ENCODE results near the gene AUTS2.

AUTS2 gene

GRCh38 chr7:70217571-70217970, 619.3 kb downstream of the AUTS2 start:
- Histone ChIP-seq H3K4me1 (ENCODE audit: control insufficient read depth in 1 of 2, insufficient read depth in 2 of 2, low read length in 2 of 2) (no peaks in the 10 kb centered on the region), H3K27ac (ENCODE audit: low read depth, low read length) (no peak overlapping the region), H3K36me3 (ENCODE audit: control insufficient read depth in 1 of 2, insufficient read depth in 2 of 2, low read length in 2 of 2) (no peaks in the 10 kb centered on the region), H3K27me3 (ENCODE audit: control insufficient read depth in 1 of 2, insufficient read depth in 2 of 2, low read length in 2 of 2) (no peaks in the 10 kb centered on the region), H3K9me3 (ENCODE audit: control insufficient read depth in 1 of 2, low read length in 2 of 2) (no peaks in the 10 kb centered on the region), H3K4me3 (ENCODE audit: low read depth in 1 of 2, low read length in 2 of 2) (no peak overlapping the region), H3K9ac (ENCODE audit: low read depth in 1 of 2, low read length in 2 of 2) (no peak overlapping the region)

DNA sequence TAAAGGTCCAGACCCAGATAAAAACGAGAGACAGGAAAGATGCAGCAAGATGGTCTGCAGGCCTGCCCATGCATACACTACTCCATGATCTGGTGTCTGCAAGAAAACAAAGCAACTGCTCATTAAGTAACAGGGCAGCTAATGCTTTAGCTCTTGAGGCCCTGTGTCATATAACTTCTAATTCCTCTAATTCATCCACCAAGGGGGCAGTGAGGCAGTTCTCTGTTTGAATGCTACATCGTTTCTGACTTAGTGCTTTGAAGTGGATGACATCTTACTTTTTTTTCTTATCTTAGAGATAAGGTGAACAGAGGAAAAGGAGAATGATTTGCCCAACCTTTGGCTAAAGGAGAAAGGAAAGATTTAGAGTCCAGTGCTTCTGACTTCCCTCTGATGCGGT, 619.7 kb downstream of the AUTS2 start:
- Histone ChIP-seq H3K4me3 (ENCODE audit: low read depth in 1 of 2, low read length in 2 of 2) (no peak overlapping the region), H3K27me3 (ENCODE audit: control insufficient read depth in 1 of 2, insufficient read depth in 2 of 2, low read length in 2 of 2) (no peaks in the 10 kb centered on the region), H3K36me3 (ENCODE audit: control insufficient read depth in 1 of 2, insufficient read depth in 2 of 2, low read length in 2 of 2) (no peaks in the 10 kb centered on the region), H3K9me3 (ENCODE audit: control insufficient read depth in 1 of 2, low read length in 2 of 2) (no peaks in the 10 kb centered on the region), H3K9ac (ENCODE audit: low read depth in 1 of 2, low read length in 2 of 2) (no peak overlapping the region), H3K27ac (ENCODE audit: low read depth, low read length) (no peak overlapping the region), H3K4me1 (ENCODE audit: control insufficient read depth in 1 of 2, insufficient read depth in 2 of 2, low read length in 2 of 2) (no peaks in the 10 kb centered on the region)

- H3K9me3 ChIP-seq (ENCODE audit: control insufficient read depth in 1 of 2, low read length in 2 of 2) = no peaks in the 10 kb centered on the region
- H3K27me3 ChIP-seq (ENCODE audit: control insufficient read depth in 1 of 2, insufficient read depth in 2 of 2, low read length in 2 of 2) = no peaks in the 10 kb centered on the region
- H3K9ac ChIP-seq (ENCODE audit: low read depth in 1 of 2, low read length in 2 of 2) = no peak overlapping the region
- H3K27ac ChIP-seq (ENCODE audit: low read depth, low read length) = no peak overlapping the region
- H3K4me3 ChIP-seq (ENCODE audit: low read depth in 1 of 2, low read length in 2 of 2) = no peak overlapping the region
- no peaks in the 10 kb centered on the region for H3K4me1 ChIP-seq (ENCODE audit: control insufficient read depth in 1 of 2, insufficient read depth in 2 of 2, low read length in 2 of 2)
- H3K36me3 ChIP-seq (ENCODE audit: control insufficient read depth in 1 of 2, insufficient read depth in 2 of 2, low read length in 2 of 2) = no peaks in the 10 kb centered on the region
Observed at GRCh38 chr7:70219061-70219460, 620.8 kb downstream of the AUTS2 start.

GRCh38 chr7:70229242-70229641, 631.0 kb downstream of the AUTS2 start:
- H3K36me3 ChIP-seq (ENCODE audit: control insufficient read depth in 1 of 2, insufficient read depth in 2 of 2, low read length in 2 of 2) = no peaks in the 10 kb centered on the region
- no peak overlapping the region for H3K27ac ChIP-seq (ENCODE audit: low read depth, low read length)
- H3K27me3 ChIP-seq (ENCODE audit: control insufficient read depth in 1 of 2, insufficient read depth in 2 of 2, low read length in 2 of 2) = no peaks in the 10 kb centered on the region
- H3K4me3 ChIP-seq (ENCODE audit: low read depth in 1 of 2, low read length in 2 of 2) = no peak overlapping the region
- no peaks in the 10 kb centered on the region for H3K4me1 ChIP-seq (ENCODE audit: control insufficient read depth in 1 of 2, insufficient read depth in 2 of 2, low read length in 2 of 2)
- no peak overlapping the region for H3K9ac ChIP-seq (ENCODE audit: low read depth in 1 of 2, low read length in 2 of 2)
- peaks cover 9 to 10% of the 10 kb centered on the region in 2 donors for H3K9me3 ChIP-seq (ENCODE audit: control insufficient read depth in 1 of 2, low read length in 2 of 2)

DNA sequence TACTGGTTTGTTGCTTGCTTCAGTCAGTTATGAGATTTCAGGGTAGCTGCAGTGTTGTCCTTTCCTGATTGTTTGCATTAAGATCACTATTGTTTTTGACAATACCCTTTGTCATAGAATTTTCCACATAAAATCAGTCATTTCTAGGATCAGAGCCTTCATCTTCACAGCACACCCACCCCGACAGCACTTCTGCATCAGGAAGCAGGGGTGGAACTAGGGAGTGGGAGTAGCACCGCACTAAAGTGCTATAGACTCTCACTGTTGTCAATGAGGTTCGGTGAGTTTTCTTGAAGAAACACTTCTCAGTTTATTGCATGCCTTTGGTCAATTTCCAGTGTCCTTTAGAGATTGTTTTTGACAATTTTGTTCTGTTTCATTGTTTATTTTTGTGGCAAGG, 632.5 kb downstream of the AUTS2 start:
- Histone ChIP-seq H3K36me3 (ENCODE audit: control insufficient read depth in 1 of 2, insufficient read depth in 2 of 2, low read length in 2 of 2) (no peaks in the 10 kb centered on the region), H3K27me3 (ENCODE audit: control insufficient read depth in 1 of 2, insufficient read depth in 2 of 2, low read length in 2 of 2) (no peaks in the 10 kb centered on the region), H3K27ac (ENCODE audit: low read depth, low read length) (no peak overlapping the region), H3K9me3 (ENCODE audit: control insufficient read depth in 1 of 2, low read length in 2 of 2) (peaks cover 9 to 10% of the 10 kb centered on the region in 2 donors), H3K9ac (ENCODE audit: low read depth in 1 of 2, low read length in 2 of 2) (no peak overlapping the region), H3K4me1 (ENCODE audit: control insufficient read depth in 1 of 2, insufficient read depth in 2 of 2, low read length in 2 of 2) (no peaks in the 10 kb centered on the region), H3K4me3 (ENCODE audit: low read depth in 1 of 2, low read length in 2 of 2) (no peak overlapping the region)

- no peaks in the 10 kb centered on the region for H3K4me1 ChIP-seq (ENCODE audit: control insufficient read depth in 1 of 2, insufficient read depth in 2 of 2, low read length in 2 of 2)
- no peaks in the 10 kb centered on the region for H3K27me3 ChIP-seq (ENCODE audit: control insufficient read depth in 1 of 2, insufficient read depth in 2 of 2, low read length in 2 of 2)
- peaks cover 9 to 10% of the 10 kb centered on the region in 2 donors for H3K9me3 ChIP-seq (ENCODE audit: control insufficient read depth in 1 of 2, low read length in 2 of 2)
- no peak overlapping the region for H3K9ac ChIP-seq (ENCODE audit: low read depth in 1 of 2, low read length in 2 of 2)
- H3K27ac ChIP-seq (ENCODE audit: low read depth, low read length) = no peak overlapping the region
- H3K36me3 ChIP-seq (ENCODE audit: control insufficient read depth in 1 of 2, insufficient read depth in 2 of 2, low read length in 2 of 2) = no peaks in the 10 kb centered on the region
- no peak overlapping the region for H3K4me3 ChIP-seq (ENCODE audit: low read depth in 1 of 2, low read length in 2 of 2)
Observed at GRCh38 chr7:70233776-70234175, 635.5 kb downstream of the AUTS2 start.

- H3K36me3 ChIP-seq (ENCODE audit: control insufficient read depth in 1 of 2, insufficient read depth in 2 of 2, low read length in 2 of 2) = no peaks in the 10 kb centered on the region
- H3K27me3 ChIP-seq (ENCODE audit: control insufficient read depth in 1 of 2, insufficient read depth in 2 of 2, low read length in 2 of 2) = no peaks in the 10 kb centered on the region
- no peak overlapping the region for H3K9ac ChIP-seq (ENCODE audit: low read depth in 1 of 2, low read length in 2 of 2)
- no peaks in the 10 kb centered on the region for H3K4me1 ChIP-seq (ENCODE audit: control insufficient read depth in 1 of 2, insufficient read depth in 2 of 2, low read length in 2 of 2)
- H3K27ac ChIP-seq (ENCODE audit: low read depth, low read length) = no peak overlapping the region
- H3K9me3 ChIP-seq (ENCODE audit: control insufficient read depth in 1 of 2, low read length in 2 of 2) = no peaks in the 10 kb centered on the region
- no peak overlapping the region for H3K4me3 ChIP-seq (ENCODE audit: low read depth in 1 of 2, low read length in 2 of 2)
Observed at GRCh38 chr7:70237256-70237655, 639.0 kb downstream of the AUTS2 start.

GRCh38 chr7:70237831-70238575, 639.7 kb downstream of the AUTS2 start:
- Histone ChIP-seq H3K9ac (ENCODE audit: low read depth in 1 of 2, low read length in 2 of 2) (no peak overlapping the region), H3K36me3 (ENCODE audit: control insufficient read depth in 1 of 2, insufficient read depth in 2 of 2, low read length in 2 of 2) (no peaks in the 10 kb centered on the region), H3K27me3 (ENCODE audit: control insufficient read depth in 1 of 2, insufficient read depth in 2 of 2, low read length in 2 of 2) (no peaks in the 10 kb centered on the region), H3K9me3 (ENCODE audit: control insufficient read depth in 1 of 2, low read length in 2 of 2) (no peaks in the 10 kb centered on the region), H3K27ac (ENCODE audit: low read depth, low read length) (no peak overlapping the region), H3K4me1 (ENCODE audit: control insufficient read depth in 1 of 2, insufficient read depth in 2 of 2, low read length in 2 of 2) (no peaks in the 10 kb centered on the region), H3K4me3 (ENCODE audit: low read depth in 1 of 2, low read length in 2 of 2) (no peak overlapping the region)

GRCh38 chr7:70239918-70240317, 641.6 kb downstream of the AUTS2 start:
- H3K9ac ChIP-seq (ENCODE audit: low read depth in 1 of 2, low read length in 2 of 2) = no peak overlapping the region
- H3K4me3 ChIP-seq (ENCODE audit: low read depth in 1 of 2, low read length in 2 of 2) = no peak overlapping the region
- H3K27ac ChIP-seq (ENCODE audit: low read depth, low read length) = no peak overlapping the region
- no peaks in the 10 kb centered on the region for H3K36me3 ChIP-seq (ENCODE audit: control insufficient read depth in 1 of 2, insufficient read depth in 2 of 2, low read length in 2 of 2)
- H3K4me1 ChIP-seq (ENCODE audit: control insufficient read depth in 1 of 2, insufficient read depth in 2 of 2, low read length in 2 of 2) = no peaks in the 10 kb centered on the region
- H3K27me3 ChIP-seq (ENCODE audit: control insufficient read depth in 1 of 2, insufficient read depth in 2 of 2, low read length in 2 of 2) = no peaks in the 10 kb centered on the region
- H3K9me3 ChIP-seq (ENCODE audit: control insufficient read depth in 1 of 2, low read length in 2 of 2) = no peaks in the 10 kb centered on the region

- Histone ChIP-seq H3K9me3 (ENCODE audit: control insufficient read depth in 1 of 2, low read length in 2 of 2) (no peaks in the 10 kb centered on the region), H3K36me3 (ENCODE audit: control insufficient read depth in 1 of 2, insufficient read depth in 2 of 2, low read length in 2 of 2) (no peaks in the 10 kb centered on the region), H3K27ac (ENCODE audit: low read depth, low read length) (no peak overlapping the region), H3K27me3 (ENCODE audit: control insufficient read depth in 1 of 2, insufficient read depth in 2 of 2, low read length in 2 of 2) (no peaks in the 10 kb centered on the region), H3K4me1 (ENCODE audit: control insufficient read depth in 1 of 2, insufficient read depth in 2 of 2, low read length in 2 of 2) (no peaks in the 10 kb centered on the region), H3K4me3 (ENCODE audit: low read depth in 1 of 2, low read length in 2 of 2) (no peak overlapping the region), H3K9ac (ENCODE audit: low read depth in 1 of 2, low read length in 2 of 2) (no peak overlapping the region)
Observed at GRCh38 chr7:70240873-70241272, 642.6 kb downstream of the AUTS2 start.
